Psoas muscle (tissue), 8 donors: ENCODE measurements around the gene GTSE1. TPM values are rescaled to one million over a fixed set of nuclear protein-coding genes. Genes with fewer than 3 reads are reported as not detected.

Source experiments
- ATAC-seq, 4 donors: fragments of 200-7000 bp; cut with Tn5 transposase; one replicate each; pipeline ENCODE4 v1.9.1; 2020; ENCODE audit warnings: moderate library complexity in 3 of 4, mild to moderate bottlenecking in 2 of 4
- DNase-seq, 2 donors: peaks; one replicate each; pipeline ENCODE4 v3.0.0-alpha.2; 2020
- H3K27ac ChIP-seq: fragments of 200-600 bp; one replicate; pipeline ENCODE4 v1.8.0; 2022
- H3K27me3 ChIP-seq, 3 donors: fragments of 200-600 bp in 1 of 3; one replicate each; pipeline versions ENCODE4 v1.6.1 to v1.8.0; 2013 to 2022; ENCODE audit warnings: low read length in 2 of 3, mild to moderate bottlenecking in 2 of 3, moderate library complexity in 1 of 3; ENCODE audit not compliant: insufficient read depth in 3 of 3
- H3K36me3 ChIP-seq, 2 donors: fragments of 200-600 bp in 1 of 2; one replicate each; pipeline versions ENCODE4 v1.6.1 to v1.8.0; 2013 to 2022; ENCODE audit warnings: low read depth in 1 of 2, mild to moderate bottlenecking in 1 of 2, moderate library complexity in 1 of 2; ENCODE audit not compliant: insufficient read depth in 1 of 2
- H3K4me1 ChIP-seq: fragments of 200-600 bp; one replicate; pipeline ENCODE4 v1.8.0; 2022
- H3K4me3 ChIP-seq: fragments of 200-600 bp; one replicate; pipeline ENCODE4 v1.8.0; 2022; ENCODE audit warnings: mild to moderate bottlenecking
- H3K9me3 ChIP-seq: fragments of 200-600 bp; one replicate; pipeline ENCODE4 v1.8.0; 2022
- CTCF ChIP-seq: fragments of 200-600 bp; IDR thresholded peaks from one replicate; pipeline ENCODE4 v1.8.0; 2022; ENCODE audit warnings: antibody characterized with exemption
- WGBS, 3 donors: extraction: QIAGEN DNeasy Blood & Tissue Kit; methylation state at CpG; one replicate each; pipeline versions ENCODE4 v1.1.6 to v1.1.7; 2013; 5-methylcytosine and 5-hydroxymethylcytosine counted together
- intact Hi-C, 2 donors: fragments of 100-400 bp; cut with DNase I; formaldehyde crosslinking; loops; one replicate each; pipeline versions ENCODE4 v1.11.0 to v1.14.2; 2022
- polyA plus RNA-seq, 3 donors: library from polyadenylated mRNA; stranded (reverse); fragments of 200-250 nt; gene quantifications; one replicate each; pipeline ENCODE4 v1.2.3, GENCODE V29; 2013
- total RNA-seq, 4 donors: library from RNA; stranded (reverse); fragmentation: NEBNext Ultra II Directional in 2 of 4; extraction: Animal tissue kit (Norgen Biotek cat#: 25700) in 2 of 4; gene quantifications; one replicate each; pipeline versions ENCODE4 v1.2.1 to v1.2.4, GENCODE V29; 2021 to 2023
- donor health status: healthy with polysubstance abuse.
- donor health status: DM: no; HTN: no; CAD: no; lungs with moderate emphysema.
- donor health status: Bipolar disorder and iron deficiency.
- donor health status: healthy.
- donor health status: DM: yes; HTN: yes; CAD: no.
- donor health status: DM: no; HTN: no; CAD: no.
- donor health status: DM: no; HTN: no; CAD: no.
- donor health status: DM: yes; HTN: yes; CAD: no.

The GTSE1 gene
- total and polyA plus RNA-seq, 7 donors, result 0.04 to 0.47 (median 0.16) TPM; not detected in 1

GRCh38 chr22:46273432-46274148 is 23.1 kb upstream of the GTSE1 start:
- intact Hi-C loops, result no loop called here
- TF ChIP-seq CTCF, result no peak
- ATAC-seq (no peak), DNase-seq (peak in 1 of 2 donors; percentile 28)
- H3K4me1 ChIP-seq, result peaks cover 14% of the 10 kb centered on the region
- H3K27me3 ChIP-seq, result no peaks in the 10 kb centered on the region
- no peak overlapping the region for H3K4me3 ChIP-seq
- WGBS, 3 donors, result 78 to 84% (median 83%) methylated on average over 12 of the region's 12 CpGs
- H3K27ac ChIP-seq, result no peak overlapping the region
- peaks cover 3 to 78% of the 10 kb centered on the region in 2 donors for H3K36me3 ChIP-seq
- H3K9me3 ChIP-seq, result no peaks in the 10 kb centered on the region

- intact Hi-C loops, result no loop called here
- Histone ChIP-seq H3K4me3 (no peak overlapping the region), H3K27me3 (no peaks in the 10 kb centered on the region), H3K27ac (no peak overlapping the region), H3K36me3 (peaks cover 3 to 86% of the 10 kb centered on the region in 2 donors), H3K9me3 (no peaks in the 10 kb centered on the region), H3K4me1 (peaks cover 12% of the 10 kb centered on the region)
- 95 to 98% (median 96%) methylated on average over 8 of the region's 8 CpGs for WGBS, 3 donors
- ATAC-seq (no peak), DNase-seq (peak in 1 of 2 donors; percentile 29)
- TF ChIP-seq CTCF, result no peak
Observed at GRCh38 chr22:46274381-46274780, 22.3 kb upstream of the GTSE1 start.

- DNase-seq (peak in 1 of 2 donors; percentile 1), ATAC-seq (no peak)
- H3K27me3 ChIP-seq, result no peaks in the 10 kb centered on the region
- H3K27ac ChIP-seq, result no peak overlapping the region
- intact Hi-C loops, result no loop called here
- H3K9me3 ChIP-seq, result no peaks in the 10 kb centered on the region
- H3K4me3 ChIP-seq, result no peak overlapping the region
- WGBS, 3 donors, result 67 to 73% (median 71%) methylated on average over 3 of the region's 3 CpGs
- H3K36me3 ChIP-seq, result peaks cover 3 to 91% of the 10 kb centered on the region in 2 donors
- H3K4me1 ChIP-seq, result peaks cover 18% of the 10 kb centered on the region
- no peak for TF ChIP-seq CTCF
Observed at GRCh38 chr22:46275455-46276122, 21.1 kb upstream of the GTSE1 start.

GRCh38 chr22:46276563-46276962 is 20.1 kb upstream of the GTSE1 start:
- no peak for TF ChIP-seq CTCF
- intact Hi-C loops, result no loop called here
- no peaks in the 10 kb centered on the region for H3K9me3 ChIP-seq
- DNase-seq (no peak), ATAC-seq (no peak)
- no peaks in the 10 kb centered on the region for H3K27me3 ChIP-seq
- 80 to 93% (median 86%) methylated on average over 7 of the region's 7 CpGs for WGBS, 3 donors
- no peak overlapping the region for H3K4me3 ChIP-seq
- H3K4me1 ChIP-seq, result peaks cover 19% of the 10 kb centered on the region
- H3K36me3 ChIP-seq, result peaks cover 3 to 90% of the 10 kb centered on the region in 2 donors
- no peak overlapping the region for H3K27ac ChIP-seq
